Skin of body (tissue), 2 donors: ENCODE measurements around the gene CDC42BPB. TPM values are rescaled to one million over a fixed set of nuclear protein-coding genes. Genes with fewer than 3 reads are reported as not detected.
"Not testable (repeated sequence)": the region's sequence is repeated elsewhere in the genome, so short reads cannot be mapped to it uniquely, and the experiment has no call there.

Source experiments
- DNase-seq: peaks from one replicate; lab custom pipeline; 2025; lab: John Stamatoyannopoulos, UW
- total RNA-seq: library from RNA; depleted of rRNA; stranded (reverse); fragments of >200 nt; gene quantifications from one replicate; pipeline ENCODE4 v1.2.3, GENCODE V29; 2014

The CDC42BPB gene
- total RNA-seq, 1 donor from 2014 or later, result 61.6 TPM

DNA sequence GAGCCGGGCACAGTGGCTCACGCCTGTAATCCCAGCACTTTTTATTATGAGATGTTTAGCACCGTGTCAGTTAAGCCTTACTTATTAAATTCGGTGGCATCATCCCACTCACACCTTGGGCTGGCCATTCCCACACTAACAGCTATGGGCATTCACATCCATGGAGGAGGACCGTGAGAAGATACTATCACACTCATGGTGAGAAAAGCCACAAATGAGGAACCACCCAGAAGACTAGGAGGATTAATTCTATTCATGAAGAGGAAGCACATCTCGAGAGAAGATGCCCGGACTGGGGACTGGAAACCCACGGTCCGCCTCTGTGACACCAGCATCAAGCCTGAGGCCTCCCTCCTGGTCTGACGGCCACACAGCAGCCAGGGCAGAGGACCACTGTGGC, 4.9 kb downstream of the CDC42BPB start:
- no peak for DNase-seq

DNA sequence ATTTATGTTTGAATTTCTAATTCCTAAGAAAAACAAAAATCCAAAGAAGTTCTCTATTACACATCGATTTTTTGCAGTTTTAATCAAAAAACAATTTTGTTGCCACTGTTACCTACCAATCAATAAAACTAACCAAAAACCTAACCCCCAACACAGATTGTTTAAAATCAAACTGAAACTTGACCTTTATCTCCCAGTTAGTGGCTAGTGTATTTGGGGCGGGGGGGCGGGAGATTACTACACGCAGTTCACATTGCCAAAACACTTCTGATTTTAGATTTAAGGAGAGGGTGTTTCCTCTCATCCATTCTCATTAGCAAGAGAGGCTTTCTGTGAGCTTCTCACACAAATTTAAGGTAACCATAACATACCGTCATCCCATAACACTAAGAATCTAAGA, 6.4 kb downstream of the CDC42BPB start:
- DNase-seq, result no peak

DNA sequence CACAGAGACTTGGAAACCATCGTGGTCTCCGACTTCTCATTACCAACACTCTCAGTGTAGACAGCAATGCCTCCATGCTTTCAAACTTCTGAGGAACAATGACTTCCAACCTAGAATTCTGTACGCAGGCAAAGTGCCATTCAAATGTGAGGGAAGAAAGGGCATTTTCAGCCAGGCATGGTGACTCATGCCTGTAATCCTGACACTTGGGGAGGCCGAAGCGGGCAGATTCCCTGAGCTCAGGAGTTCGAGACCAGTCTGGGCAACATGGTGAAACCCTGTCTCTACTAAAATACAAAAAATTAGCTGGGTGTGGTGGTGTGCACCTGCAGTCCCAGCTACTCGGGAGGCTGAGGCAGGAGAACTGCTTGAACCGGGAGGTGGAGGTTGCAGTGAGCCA, 9.9 kb downstream of the CDC42BPB start:
- DNase-seq, result not testable (repeated sequence)

DNA sequence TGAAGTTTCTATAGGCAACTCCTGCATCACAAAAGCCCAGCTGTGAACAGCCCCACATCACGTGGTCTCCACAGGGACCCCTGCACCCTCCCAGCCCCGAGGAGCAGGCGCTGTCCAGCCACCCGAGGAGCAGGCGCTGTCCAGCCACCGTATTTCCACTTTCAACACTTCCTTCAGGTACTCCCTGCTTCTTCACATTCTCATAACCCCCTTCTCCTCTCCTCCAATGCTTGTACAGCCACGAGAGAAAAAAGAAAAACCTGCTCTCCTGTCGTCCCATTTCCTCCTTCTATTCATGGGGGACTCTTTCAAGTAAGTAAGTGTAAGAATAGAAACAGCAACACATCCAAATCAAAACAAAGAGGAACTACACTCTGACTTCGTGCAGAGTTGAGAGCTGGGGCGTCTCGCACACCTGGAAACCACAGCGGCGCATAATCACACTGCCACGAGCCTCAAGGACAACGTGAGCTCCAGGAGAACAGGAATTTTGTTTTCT, 11.9 kb downstream of the CDC42BPB start:
- DNase-seq, result no peak

DNA sequence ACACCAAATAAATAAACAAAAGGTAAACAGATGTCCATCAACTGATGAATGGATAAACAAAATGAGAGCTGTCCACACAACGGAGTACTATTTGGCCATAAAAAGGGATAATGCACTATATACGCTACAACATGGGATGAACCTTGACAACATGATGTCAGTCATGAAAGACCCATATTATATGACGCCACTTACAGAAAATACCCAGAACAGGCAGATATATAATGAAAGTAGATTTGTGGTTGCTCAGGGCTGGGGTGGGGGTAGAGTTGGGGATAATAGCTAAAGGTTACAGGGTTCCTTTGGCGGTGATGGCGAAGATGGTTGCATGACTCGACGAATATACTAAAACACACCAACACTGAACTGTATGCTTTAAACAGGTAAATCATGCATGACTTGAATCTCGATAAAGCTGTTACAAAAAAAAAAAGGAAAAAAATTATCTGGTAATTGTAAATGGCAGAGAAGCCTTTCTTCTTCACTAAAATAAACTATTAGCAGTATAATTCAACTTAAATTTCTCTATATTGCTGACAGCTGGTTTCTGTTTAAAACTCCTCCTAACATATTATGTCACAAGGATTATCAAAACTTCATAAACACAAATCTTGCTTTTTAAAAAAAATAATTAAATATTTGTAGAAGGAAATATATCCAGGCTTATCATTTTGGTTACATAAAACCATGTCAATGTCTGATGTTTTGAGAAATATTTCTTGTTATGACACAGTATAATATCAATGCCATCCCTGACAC, 13.9 kb downstream of the CDC42BPB start:
- DNase-seq, result no peak

DNA sequence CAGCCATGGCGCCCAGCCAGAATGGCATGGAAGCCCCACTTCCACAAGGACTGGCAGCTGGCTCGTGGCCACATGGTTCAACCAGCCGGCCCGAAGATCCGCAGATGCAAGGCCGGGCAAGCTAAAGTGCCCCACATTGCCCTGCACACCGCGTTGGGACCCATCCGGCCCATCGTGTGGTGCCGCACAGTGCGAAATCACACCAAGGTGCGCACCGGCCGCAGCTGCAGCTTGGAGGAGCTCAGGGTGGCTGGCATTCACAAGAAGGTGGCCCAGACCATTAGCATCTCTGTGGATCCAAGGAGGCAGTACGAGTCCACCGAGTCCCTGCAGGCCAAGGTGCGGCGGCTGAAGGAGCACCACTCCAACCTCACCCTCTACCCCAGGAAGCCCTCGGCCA, 15.9 kb downstream of the CDC42BPB start:
- no peak for DNase-seq

DNA sequence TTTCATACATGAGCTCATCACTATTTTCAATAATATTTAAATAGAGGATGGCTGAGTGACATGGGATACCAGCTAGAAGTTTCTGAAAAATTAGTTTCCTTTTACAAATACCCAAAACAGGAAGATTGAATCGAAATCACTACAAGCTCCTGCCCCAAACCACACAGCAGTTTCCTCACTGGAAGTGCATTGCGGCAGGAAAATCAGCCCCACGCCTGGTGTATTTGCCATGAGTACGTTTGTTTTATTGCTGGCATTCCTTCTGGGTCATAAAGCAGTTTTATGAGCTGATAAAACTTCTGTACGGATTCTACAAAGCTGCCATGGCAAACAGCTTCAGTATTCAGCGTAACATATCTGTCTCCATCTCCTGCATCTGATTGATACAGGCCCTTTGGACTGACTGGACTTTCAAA, 23.7 kb downstream of the CDC42BPB start:
- DNase-seq, result no peak

DNA sequence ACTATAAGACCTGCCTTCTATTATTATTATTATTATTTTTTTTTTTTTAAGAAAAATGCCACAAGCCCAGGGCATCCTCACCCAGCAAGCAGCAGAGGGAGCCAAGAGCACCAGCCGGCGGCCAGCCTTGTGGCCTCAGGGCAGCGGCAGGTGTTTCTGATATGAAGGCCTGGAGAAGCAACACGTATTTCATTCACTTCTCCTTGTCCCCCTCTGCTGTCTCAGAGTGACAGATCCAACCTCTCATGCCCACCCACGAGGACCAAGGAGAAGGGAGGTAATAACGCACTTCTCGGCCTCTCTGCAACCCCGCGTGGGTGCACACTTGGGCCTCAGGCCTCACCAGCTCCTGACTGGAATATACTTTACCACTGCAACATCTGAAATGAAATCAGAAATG, 25.4 kb downstream of the CDC42BPB start:
- no peak for DNase-seq

DNA sequence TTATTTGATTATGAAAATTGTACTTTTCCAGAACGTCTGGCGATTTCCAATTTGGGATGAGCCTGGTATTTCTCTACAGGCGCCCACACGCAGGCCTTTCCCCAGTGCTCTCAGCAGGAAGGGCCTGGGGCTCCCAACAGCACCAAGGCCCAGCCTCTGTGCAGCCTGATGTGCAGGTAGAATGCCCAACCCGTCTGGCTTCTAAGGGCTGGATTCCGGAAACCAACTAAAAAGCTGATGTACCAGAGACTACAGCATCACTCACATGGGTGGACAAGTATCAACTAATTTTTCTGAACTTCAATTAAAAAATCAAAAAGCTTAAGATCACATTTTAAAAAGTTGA, 25.8 kb downstream of the CDC42BPB start:
- DNase-seq, result no peak

DNA sequence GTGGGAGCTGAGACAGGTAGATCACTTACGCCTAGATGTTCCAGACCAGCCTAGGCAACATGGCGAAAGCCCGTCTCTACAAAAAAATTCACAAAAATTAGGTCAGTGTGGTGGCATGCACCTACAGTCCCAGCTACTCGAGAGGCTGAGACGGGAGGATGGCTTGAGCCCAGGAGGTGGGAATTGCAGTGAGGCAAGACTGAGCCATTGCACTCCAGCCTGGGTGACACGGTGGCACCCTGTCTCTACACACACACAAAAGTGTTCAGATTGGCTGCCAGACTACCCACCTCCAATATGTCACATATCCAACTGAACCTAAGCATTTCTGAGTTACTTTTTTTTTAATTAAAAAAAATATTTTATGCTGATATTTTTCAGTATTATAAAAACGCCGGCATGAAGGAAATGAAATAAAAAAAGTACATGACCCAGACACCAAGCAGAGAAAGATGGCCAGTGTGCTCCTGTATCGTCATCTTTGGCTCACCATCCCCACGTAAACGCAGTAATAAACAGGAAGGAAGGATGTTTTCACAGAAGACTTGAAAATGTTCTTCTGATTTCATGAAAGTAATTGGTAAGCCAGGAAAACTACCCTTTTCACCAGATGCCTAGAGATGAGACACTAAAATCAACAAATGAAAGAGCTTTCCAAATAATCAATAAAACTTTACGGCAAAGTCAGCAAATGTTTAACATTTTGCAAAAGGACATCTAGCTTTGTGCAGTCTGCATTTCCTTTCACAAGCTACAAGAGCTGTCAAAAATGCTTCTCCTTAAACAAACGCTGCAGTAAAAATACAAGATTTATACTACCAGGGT, 26.4 kb downstream of the CDC42BPB start:
- DNase-seq, result no peak

DNA sequence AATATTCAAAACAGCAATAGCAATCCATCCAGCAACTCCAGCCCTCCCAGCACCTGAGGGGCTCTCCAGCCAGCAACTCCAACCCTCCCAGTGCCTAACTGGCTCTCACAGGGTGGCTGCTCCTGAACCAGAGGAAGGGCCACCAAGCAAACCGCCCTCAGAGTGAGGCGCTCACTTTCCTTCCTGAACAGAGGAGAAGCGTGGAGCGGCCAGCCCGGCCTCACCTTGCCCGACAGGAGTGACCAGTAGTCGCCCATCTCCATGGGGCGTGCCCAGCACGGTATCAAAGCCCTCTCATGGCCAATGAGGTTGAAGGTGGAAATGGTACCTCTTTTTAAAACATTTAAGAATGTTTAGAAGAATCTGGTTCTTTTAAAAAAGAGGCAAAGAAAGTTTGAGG, 27.4 kb downstream of the CDC42BPB start:
- DNase-seq, result no peak

DNA sequence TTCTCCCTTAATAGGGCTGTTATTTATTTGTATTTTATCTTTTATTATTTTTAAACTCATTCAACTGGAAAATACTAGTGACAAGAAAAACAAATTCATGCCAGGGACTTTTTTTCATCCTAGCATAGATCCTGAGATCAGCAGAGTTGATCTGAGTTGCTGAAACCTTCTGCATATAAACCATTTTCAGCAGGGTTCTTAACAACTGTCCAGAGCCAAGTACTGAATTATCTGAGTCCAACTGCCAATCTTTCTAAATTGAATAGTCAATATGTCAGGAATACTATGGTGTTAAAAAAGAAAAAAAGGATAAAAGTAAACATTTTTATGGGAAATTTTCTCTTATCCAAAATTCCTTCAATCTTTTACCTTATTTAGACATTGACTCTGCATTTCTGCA, 28.6 kb downstream of the CDC42BPB start:
- DNase-seq, result no peak

DNA sequence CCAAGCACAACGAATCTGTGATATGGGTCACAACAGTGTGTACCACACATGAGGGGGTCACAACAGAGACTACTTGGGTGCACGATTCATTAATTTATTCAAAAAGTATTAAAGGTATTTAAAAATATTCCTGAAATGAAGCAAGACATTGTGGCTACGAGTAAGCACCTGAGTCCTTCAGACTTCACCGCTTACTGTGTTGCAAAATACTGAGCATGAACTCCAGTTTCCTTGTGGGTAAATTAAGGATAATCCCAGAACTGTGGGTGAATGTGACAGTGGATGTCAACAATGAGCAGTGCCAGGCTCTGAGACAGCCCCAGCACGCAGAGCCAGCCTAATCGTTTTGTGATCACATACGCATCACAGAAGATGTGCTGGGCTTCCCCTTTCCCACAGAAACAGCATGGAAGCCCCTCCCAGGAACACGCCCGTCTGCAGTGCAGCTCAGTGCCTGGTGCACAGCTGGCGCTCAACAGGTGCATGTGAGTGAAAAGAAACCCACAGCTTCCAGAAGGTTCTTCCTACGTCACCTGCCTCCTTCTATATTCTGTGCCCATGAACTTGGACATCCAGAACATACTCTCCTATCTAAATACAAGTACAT, 29.1 kb downstream of the CDC42BPB start:
- DNase-seq, result no peak

DNA sequence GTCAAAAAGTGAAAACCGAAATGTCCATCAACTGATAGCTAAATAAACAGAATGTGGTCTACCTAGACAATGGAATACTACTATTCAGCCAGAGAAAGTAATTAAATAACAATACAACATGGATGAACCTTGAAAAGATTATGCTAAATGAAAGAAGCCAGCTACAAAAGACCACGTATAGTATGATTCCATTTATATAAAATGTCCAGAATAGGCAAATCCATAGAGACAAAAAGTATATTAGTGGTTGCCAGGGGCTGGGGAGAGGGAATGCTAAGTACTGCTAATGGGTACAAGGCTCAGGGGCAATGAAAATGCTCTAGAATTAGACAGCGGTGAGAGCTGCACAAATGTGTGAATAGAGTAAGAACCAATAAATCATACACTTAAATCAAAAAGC, 29.9 kb downstream of the CDC42BPB start:
- no peak for DNase-seq

DNA sequence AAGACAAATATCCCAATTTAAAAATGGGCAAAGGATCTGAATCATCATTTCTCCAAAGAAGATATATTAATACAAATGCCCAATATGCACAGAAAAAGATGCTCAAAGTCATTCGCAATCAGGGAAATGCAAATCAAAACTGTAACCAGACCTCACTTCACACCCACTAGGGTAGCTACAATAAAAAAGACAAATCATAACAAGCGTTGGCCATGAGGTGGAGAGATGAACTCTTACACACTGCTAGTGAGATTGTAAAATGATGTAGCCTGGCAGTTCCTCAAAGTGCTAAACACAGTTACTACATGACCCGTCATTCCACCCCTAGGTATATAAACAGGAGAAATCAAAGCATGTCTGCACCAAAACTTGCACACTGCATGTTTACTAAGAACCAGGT, 30.4 kb downstream of the CDC42BPB start:
- DNase-seq, result no peak

DNA sequence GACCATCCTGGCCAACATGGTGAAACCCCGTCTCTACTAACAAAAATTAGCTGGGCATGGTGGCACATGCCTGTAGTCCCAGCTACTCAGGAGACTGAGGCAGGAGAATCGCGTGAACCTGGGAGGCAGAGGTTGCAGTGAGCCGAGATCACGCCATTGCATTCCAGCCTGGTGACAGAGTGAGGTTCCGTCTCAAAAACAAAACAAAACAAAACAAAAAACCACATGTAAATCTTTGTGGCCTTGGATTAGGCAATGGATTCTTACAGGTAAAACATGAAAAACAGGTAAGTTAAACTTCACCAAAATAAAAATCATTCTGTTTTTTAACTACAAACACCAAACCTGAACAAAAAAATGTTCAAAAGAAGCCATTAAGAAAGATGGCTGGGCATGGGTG, 31.2 kb downstream of the CDC42BPB start:
- not testable (repeated sequence) for DNase-seq

DNA sequence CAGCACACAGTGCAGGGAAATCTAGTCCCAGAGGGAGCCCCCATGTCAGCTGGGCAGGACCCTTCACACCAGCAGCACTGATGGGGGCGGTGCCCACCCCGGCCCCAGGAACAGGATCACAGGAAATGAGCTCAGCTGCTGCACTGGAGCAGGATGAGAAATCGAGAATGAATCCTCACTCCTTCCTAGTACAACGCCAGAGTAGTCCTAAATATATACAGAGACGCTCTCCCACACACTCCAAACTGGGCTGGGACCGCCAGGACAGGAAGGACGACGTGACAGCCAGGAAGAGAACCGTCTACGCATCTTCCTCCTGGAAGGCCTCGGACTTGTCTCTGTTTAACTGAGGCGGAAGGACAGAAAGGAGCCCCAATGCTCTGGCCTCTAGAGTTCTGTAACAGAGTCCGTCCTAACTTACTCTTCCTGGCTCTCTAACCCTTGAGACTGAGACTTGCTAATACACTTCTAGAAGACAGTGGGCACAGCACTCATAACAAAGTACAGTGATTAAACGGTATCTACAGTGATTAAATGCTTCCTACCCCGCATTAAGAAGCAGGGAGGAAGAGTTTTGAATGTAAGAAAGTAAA, 33.4 kb downstream of the CDC42BPB start:
- peak; percentile 12 for DNase-seq

DNA sequence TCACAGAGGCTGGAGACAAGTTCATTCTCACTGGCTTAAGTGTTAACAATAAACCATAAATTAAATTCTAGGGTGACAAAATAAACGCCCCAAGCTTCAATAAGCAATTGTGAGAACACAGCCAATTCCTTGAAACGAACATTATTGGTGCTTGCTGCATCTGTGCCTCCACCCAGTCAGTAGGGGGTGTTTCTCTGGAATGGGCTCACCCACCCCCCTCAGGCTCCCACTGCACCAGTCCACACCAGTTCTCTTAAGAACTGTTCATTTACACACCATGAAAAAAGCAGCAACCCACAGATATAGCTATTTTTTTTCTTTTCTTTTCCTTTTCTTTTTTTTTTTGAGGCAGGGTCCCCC, 34.7 kb downstream of the CDC42BPB start:
- DNase-seq, result peak; percentile 33

DNA sequence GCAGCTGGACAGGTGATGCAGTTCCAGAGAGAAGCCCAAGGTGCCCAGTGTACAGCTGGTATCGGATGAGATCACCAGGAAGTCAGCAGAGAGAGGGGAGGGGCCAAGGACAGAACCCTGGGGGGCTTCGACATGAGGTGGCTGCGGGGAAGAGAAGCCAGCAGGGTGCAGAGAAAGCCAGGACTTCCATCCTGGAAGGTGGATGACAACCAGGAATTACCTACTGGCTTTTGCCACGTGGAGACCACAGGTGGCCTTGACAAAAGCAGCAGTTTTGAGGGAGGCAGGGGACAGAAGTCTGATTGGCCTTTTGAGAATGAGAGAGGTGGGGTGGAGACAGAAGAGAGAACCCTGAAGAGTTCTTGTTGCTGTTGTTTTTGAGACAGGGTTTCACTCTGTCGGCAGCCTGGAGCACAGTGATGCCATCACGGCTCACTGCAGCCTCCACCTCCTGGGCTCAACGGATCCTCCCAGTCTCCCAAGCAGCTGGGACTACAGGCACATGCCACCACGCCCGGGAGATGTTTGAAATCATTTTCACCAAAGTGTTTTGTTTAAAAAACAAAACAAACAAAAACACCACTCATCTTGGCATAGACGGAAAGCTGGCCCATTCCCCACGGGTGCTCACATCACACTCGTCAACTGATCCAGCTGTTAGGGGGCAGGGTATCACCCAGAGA, 35.2 kb downstream of the CDC42BPB start:
- DNase-seq, result no peak

DNA sequence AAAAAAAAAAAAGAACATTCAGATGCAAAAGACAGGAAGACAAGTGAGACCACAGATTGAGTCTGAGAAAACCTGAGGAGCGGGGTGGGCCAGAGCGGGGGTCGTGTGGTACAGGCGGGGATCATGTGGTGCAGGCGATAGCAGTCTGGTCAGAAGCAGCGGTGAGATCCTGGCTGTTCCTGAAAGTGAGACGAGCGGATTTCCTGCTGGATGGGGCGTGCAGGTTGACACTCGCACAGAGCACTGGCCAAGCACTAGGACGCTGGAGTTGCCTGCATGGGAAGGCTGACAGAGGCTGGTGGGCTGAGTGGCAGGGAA, 35.7 kb downstream of the CDC42BPB start:
- DNase-seq, result no peak

DNA sequence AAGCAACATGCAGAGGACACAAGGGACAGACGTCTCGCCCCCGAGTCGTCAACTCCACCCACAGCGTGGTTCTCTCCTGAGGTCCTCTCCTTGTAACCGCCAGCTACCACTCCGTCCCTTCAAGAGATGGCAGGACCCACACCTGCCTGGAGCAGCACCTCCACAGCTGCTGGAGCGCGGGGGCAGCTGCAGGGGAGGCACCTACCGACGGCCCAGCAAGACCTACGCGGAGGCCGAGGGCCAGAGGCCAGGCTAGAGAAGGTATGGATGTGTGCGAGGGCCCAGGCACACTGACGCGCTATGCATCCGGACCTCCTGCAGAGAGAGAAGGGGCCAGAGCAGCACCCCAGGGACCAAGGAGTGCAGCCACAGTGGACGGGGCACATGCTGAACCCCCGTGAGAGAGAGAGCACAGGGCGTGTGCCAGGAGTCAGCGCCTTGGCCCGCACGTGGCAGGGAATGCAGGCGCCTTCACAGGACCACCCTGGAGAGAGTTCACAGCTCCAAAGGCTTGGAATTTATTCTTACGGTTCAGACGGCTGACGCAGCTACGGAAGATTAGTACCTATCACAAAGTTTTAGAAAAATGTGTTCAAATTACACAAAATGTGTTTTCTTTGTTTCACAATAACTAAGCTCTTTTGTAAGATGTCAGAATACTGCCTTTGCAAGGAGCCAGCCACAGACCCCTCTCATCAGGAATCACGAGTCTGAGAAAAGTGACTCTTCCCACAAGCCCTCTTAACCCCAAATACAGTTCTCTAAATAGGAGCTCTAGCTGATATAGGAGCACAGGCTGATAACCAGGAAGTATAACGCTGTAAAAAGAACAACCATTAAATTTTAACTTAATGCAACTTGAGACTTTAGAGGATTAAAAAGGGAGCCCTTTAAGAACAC, 36.8 kb downstream of the CDC42BPB start:
- DNase-seq, result no peak
